ENCODE measurements around the gene OR4E2.

Gene OR4E2

DNA sequence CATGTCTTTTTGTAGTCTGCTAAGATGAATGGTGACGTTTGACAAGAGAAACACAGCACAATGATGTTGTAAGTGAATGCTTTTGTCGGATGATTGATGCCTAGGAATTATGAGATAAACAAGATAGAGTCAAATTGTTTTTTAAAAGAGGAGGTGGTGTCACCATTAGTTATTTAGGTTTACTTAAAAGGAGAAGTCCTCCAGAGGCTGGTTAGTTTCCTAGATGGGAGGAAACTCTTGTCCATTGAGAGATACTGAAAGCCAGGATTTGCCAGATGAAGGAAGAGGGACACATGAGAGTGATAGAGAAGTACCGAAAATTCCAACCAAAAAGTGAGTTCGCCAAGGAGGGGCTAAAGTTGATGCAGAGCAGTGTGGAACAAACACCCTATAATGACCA lies 18.8 kb upstream of the OR4E2 start, which contains the start of gene OR10G2:
Gene OR10G2 (minus strand): TSS at position 101 of the 400 bp plus-strand sequence. CDS start 98 bp downstream, at position 3.
- TF ChIP-seq POLR2AphosphoS5 (IDR thresholded peaks at IDR 0.05; ENCODE audit: low read depth) (no peak), SPI1 (IDR thresholded peaks at IDR 0.05; ENCODE audit: borderline replicate concordance, low read depth) (no peak), GABPA (IDR thresholded peaks at IDR 0.05; ENCODE audit: low read depth) (no peak)
- TF ChIP-seq, protein P1, sequence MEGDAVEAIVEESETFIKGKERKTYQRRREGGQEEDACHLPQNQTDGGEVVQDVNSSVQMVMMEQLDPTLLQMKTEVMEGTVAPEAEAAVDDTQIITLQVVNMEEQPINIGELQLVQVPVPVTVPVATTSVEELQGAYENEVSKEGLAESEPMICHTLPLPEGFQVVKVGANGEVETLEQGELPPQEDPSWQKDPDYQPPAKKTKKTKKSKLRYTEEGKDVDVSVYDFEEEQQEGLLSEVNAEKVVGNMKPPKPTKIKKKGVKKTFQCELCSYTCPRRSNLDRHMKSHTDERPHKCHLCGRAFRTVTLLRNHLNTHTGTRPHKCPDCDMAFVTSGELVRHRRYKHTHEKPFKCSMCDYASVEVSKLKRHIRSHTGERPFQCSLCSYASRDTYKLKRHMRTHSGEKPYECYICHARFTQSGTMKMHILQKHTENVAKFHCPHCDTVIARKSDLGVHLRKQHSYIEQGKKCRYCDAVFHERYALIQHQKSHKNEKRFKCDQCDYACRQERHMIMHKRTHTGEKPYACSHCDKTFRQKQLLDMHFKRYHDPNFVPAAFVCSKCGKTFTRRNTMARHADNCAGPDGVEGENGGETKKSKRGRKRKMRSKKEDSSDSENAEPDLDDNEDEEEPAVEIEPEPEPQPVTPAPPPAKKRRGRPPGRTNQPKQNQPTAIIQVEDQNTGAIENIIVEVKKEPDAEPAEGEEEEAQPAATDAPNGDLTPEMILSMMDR (IDR thresholded peaks at IDR 0.05; ENCODE audit: insufficient read depth, low read length): no peak
- TF ChIP-seq, protein P2, sequence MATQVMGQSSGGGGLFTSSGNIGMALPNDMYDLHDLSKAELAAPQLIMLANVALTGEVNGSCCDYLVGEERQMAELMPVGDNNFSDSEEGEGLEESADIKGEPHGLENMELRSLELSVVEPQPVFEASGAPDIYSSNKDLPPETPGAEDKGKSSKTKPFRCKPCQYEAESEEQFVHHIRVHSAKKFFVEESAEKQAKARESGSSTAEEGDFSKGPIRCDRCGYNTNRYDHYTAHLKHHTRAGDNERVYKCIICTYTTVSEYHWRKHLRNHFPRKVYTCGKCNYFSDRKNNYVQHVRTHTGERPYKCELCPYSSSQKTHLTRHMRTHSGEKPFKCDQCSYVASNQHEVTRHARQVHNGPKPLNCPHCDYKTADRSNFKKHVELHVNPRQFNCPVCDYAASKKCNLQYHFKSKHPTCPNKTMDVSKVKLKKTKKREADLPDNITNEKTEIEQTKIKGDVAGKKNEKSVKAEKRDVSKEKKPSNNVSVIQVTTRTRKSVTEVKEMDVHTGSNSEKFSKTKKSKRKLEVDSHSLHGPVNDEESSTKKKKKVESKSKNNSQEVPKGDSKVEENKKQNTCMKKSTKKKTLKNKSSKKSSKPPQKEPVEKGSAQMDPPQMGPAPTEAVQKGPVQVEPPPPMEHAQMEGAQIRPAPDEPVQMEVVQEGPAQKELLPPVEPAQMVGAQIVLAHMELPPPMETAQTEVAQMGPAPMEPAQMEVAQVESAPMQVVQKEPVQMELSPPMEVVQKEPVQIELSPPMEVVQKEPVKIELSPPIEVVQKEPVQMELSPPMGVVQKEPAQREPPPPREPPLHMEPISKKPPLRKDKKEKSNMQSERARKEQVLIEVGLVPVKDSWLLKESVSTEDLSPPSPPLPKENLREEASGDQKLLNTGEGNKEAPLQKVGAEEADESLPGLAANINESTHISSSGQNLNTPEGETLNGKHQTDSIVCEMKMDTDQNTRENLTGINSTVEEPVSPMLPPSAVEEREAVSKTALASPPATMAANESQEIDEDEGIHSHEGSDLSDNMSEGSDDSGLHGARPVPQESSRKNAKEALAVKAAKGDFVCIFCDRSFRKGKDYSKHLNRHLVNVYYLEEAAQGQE (IDR thresholded peaks at IDR 0.05; ENCODE audit: insufficient replicate concordance, low read depth): no peak
- H3K4me3 ChIP-seq (replicated peaks; ENCODE audit: insufficient read depth, low read length): no peak within 1 kb of the TSS
- no peak for DNase-seq (ENCODE audit: low read depth in 1 of 2, low spot score in 1 of 2)
- no peaks in the 10 kb centered on the region for H3K27me3 ChIP-seq (ENCODE audit: insufficient read depth, poor library complexity, severe bottlenecking)
- no peak within 1 kb of the TSS for H3K27ac ChIP-seq (replicated peaks)

DNA sequence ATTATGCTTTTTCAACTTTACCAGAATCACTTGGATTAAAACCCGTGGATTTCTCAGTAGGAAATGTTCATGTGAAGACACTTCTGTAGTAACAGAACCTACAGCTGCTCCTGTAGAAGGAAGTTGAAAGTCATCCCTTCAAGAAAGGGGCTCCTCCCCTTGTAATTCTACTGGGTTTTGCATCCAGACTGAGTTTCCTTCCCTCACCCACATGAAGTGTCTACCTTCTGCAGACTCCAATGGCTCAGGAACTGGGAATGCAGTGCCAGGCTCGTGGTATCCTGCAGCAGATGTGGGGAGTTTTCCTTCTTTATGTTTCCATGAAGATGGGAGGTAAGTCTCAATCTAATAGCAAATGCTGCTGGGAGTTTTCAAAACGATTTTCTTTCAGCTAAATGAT lies 11.0 kb upstream of the OR4E2 start:
- TF ChIP-seq POLR2AphosphoS5 (IDR thresholded peaks at IDR 0.05; ENCODE audit: low read depth): no peak
- TF ChIP-seq SPI1 (IDR thresholded peaks at IDR 0.05; ENCODE audit: borderline replicate concordance, low read depth): no peak
- TF ChIP-seq, protein P2 (IDR thresholded peaks at IDR 0.05; ENCODE audit: insufficient replicate concordance, low read depth): no peak
- TF ChIP-seq, protein P1 (IDR thresholded peaks at IDR 0.05; ENCODE audit: insufficient read depth, low read length): no peak
- no peak for TF ChIP-seq GABPA (IDR thresholded peaks at IDR 0.05; ENCODE audit: low read depth)
- Histone ChIP-seq H3K27me3 (ENCODE audit: insufficient read depth, poor library complexity, severe bottlenecking) (no peaks in the 10 kb centered on the region), H3K4me3 (replicated peaks; ENCODE audit: insufficient read depth, low read length) (no peak overlapping the region), H3K27ac (replicated peaks) (no peak overlapping the region)
- no peak for DNase-seq (ENCODE audit: low read depth in 1 of 2, low spot score in 1 of 2)

DNA sequence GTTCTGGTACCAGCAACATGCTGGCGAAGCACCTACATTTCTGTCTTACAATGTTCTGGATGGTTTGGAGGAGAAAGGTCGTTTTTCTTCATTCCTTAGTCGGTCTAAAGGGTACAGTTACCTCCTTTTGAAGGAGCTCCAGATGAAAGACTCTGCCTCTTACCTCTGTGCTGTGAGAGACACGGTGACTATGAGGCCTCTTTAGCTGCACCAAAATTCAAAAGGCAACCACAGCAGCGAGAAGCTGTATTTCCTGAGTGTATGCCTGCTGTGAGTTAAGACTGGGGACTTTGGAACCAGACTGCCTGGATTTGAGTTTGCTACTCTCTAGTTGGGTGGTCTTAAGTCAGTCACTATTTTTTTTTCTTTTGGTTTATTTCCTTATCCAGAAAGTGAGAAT lies 10.2 kb upstream of the OR4E2 start:
- no peak overlapping the region for H3K4me3 ChIP-seq (replicated peaks; ENCODE audit: insufficient read depth, low read length)
- H3K27me3 ChIP-seq (ENCODE audit: insufficient read depth, poor library complexity, severe bottlenecking): no peaks in the 10 kb centered on the region
- H3K27ac ChIP-seq (replicated peaks): no peak overlapping the region
- TF ChIP-seq POLR2AphosphoS5 (IDR thresholded peaks at IDR 0.05; ENCODE audit: low read depth) (no peak), GABPA (IDR thresholded peaks at IDR 0.05; ENCODE audit: low read depth) (no peak), SPI1 (IDR thresholded peaks at IDR 0.05; ENCODE audit: borderline replicate concordance, low read depth) (no peak)
- TF ChIP-seq, protein P2 (IDR thresholded peaks at IDR 0.05; ENCODE audit: insufficient replicate concordance, low read depth): no peak
- TF ChIP-seq, protein P1 (IDR thresholded peaks at IDR 0.05; ENCODE audit: insufficient read depth, low read length): no peak
- DNase-seq (ENCODE audit: low read depth in 1 of 2, low spot score in 1 of 2): no peak

Data from HL-60 (cell line).